PC-9 (cell line): ENCODE data around the gene TPCN2. TPM values are rescaled to one million over a fixed set of nuclear protein-coding genes. Genes with fewer than 3 reads are reported as not detected.
A peak's percentile ranks its signal among the peaks of the same experiment; 100 is the strongest.

Experiments used
- BruUV-seq: library from RNA; stranded (reverse); fragments of 400-500 nt; replicated peaks from 2 replicates; lab custom pipeline; 2021; lab: Mats Ljungman, UMichigan
- CTCF ChIA-PET: fragments of 300-600 bp; sonication (Branson Sonifier 250); formaldehyde crosslinking; loops from one replicate; lab custom pipeline; 2022; ENCODE audit warnings: antibody characterized with exemption; lab: Charles Lee
- POLR2A ChIA-PET: fragments of 300-600 bp; sonication (Branson Sonifier 250); formaldehyde crosslinking; loops from one replicate; lab custom pipeline; 2022; ENCODE audit warnings: antibody characterized with exemption; ENCODE audit not compliant: unreplicated experiment; lab: Charles Lee
- DNase-seq, 2 experiments: peaks; one replicate each; pipeline versions ENCODE4 v3.0.0 to v3.0.0-alpha.2; 2015 to 2022; ENCODE audit warnings: mixed read lengths in 1 of 2
- H2AFZ ChIP-seq: fragments of 200-600 bp; sonication (generic); 2 replicates; pipeline ENCODE4 v1.8.1; 2017; ENCODE audit warnings: antibody characterized with exemption
- H3F3A ChIP-seq: fragments of 200-600 bp; sonication (generic); 2 replicates; pipeline ENCODE4 v1.8.1; 2017; ENCODE audit warnings: antibody characterized with exemption, mild to moderate bottlenecking, low read depth; ENCODE audit not compliant: insufficient read depth
- H3K27ac ChIP-seq: fragments of 200-600 bp; sonication (generic); 2 replicates; pipeline ENCODE4 v1.6.1; 2016; ENCODE audit warnings: mixed run types
- H3K27me3 ChIP-seq: fragments of 200-600 bp; sonication (generic); 2 replicates; pipeline ENCODE4 v1.6.1; 2016; ENCODE audit warnings: low read depth, mixed run types; ENCODE audit not compliant: insufficient read depth
- H3K36me3 ChIP-seq: fragments of 200-600 bp; sonication (generic); 2 replicates; pipeline ENCODE4 v1.6.1; 2016; ENCODE audit warnings: low read depth, mixed run types
- H3K4me1 ChIP-seq: fragments of 200-600 bp; sonication (generic); replicated peaks from 2 replicates; pipeline ENCODE4 v1.6.1; 2016; ENCODE audit warnings: mixed run types; ENCODE audit not compliant: insufficient read depth
- H3K4me2 ChIP-seq: fragments of 200-600 bp; sonication (generic); 2 replicates; pipeline ENCODE4 v1.6.1; 2017; ENCODE audit warnings: mixed run types
- H3K4me3 ChIP-seq: fragments of 200-600 bp; sonication (generic); 2 replicates; pipeline ENCODE4 v1.6.1; 2016; ENCODE audit warnings: mixed run types
- H3K79me2 ChIP-seq: fragments of 200-600 bp; sonication (generic); 2 replicates; pipeline ENCODE4 v1.6.1; 2017; ENCODE audit warnings: low read depth, mixed run types
- H3K9me2 ChIP-seq: fragments of 200-600 bp; sonication (generic); 2 replicates; pipeline ENCODE4 v1.8.1; 2017; ENCODE audit warnings: mild to moderate bottlenecking; ENCODE audit not compliant: insufficient read depth
- H3K9me3 ChIP-seq: fragments of 200-600 bp; sonication (generic); 2 replicates; pipeline ENCODE4 v1.8.1; 2016; ENCODE audit warnings: low read depth; ENCODE audit not compliant: insufficient read depth
- H4K20me1 ChIP-seq: fragments of 200-600 bp; sonication (generic); 2 replicates; pipeline ENCODE4 v1.8.1; 2017; ENCODE audit not compliant: insufficient read depth
- CTCF ChIP-seq: fragments of 200-600 bp; sonication (generic); conservative IDR thresholded peaks from 2 replicates; pipeline ENCODE4 v1.6.1; 2017; ENCODE audit warnings: mixed run types, antibody characterized with exemption, mild to moderate bottlenecking, moderate library complexity
- EZH2 ChIP-seq: fragments of 200-600 bp; sonication (generic); IDR thresholded peaks from 2 replicates; pipeline ENCODE4 v1.8.0; 2017; ENCODE audit warnings: antibody characterized with exemption, low read depth
- intact Hi-C: fragments of 100-400 bp; cut with micrococcal nuclease; formaldehyde crosslinking; loops from one replicate; pipeline ENCODE4 v1.10.0; 2022; ENCODE audit not compliant: unreplicated experiment
- total RNA-seq: library from RNA; stranded (reverse); gene quantifications from 2 replicates; pipeline ENCODE4 v1.2.3, GENCODE V29; 2021

TPCN2 gene
- total RNA-seq, 1 experiment from 2014 or later, result 24.8 TPM

- BruUV-seq, result no TSS peak
- no peak overlapping the region for H2AFZ ChIP-seq
- H3K27me3 ChIP-seq, result no peaks in the 10 kb centered on the region
- intact Hi-C loops, result no loop called here
- H3K9me2 ChIP-seq, result no peaks in the 10 kb centered on the region
- H4K20me1 ChIP-seq, result no peaks in the 10 kb centered on the region
- H3F3A ChIP-seq, result no peaks in the 10 kb centered on the region; the same call in 1 of the 2 replicates
- no peak for TF ChIP-seq CTCF
- no peak for TF ChIP-seq EZH2
- H3K9me3 ChIP-seq, result no peaks in the 10 kb centered on the region
- CTCF ChIA-PET, result interaction anchor here (0.6 kb wide), 1 partner anchor 1050 kb away, joined by 4 read pairs; no protein-coding TSS in a partner anchor
- H3K27ac ChIP-seq, result no peak overlapping the region
- no peaks in the 10 kb centered on the region for H3K79me2 ChIP-seq
- POLR2A ChIA-PET, result interaction anchor here (0.6 kb wide), 1 partner anchor 903 kb away, joined by 5 read pairs; no protein-coding TSS in a partner anchor
- no peaks in the 10 kb centered on the region for H3K36me3 ChIP-seq
- H3K4me2 ChIP-seq, result peak overlapping the region; percentile 54
- no peak for DNase-seq
- no peak overlapping the region for H3K4me3 ChIP-seq
- peaks cover 15% of the 10 kb centered on the region for H3K4me1 ChIP-seq
Observed at GRCh38 chr11:69156235-69156639, 107.5 kb downstream of the TPCN2 start.

- H4K20me1 ChIP-seq, result no peaks in the 10 kb centered on the region
- ChIA-PET POLR2A (interaction anchor here (0.6 kb wide), 1 partner anchor 136 kb away, joined by 3 read pairs; no protein-coding TSS in a partner anchor), CTCF (no interaction called here)
- no peaks in the 10 kb centered on the region for H3K27me3 ChIP-seq
- H3K9me3 ChIP-seq, result no peaks in the 10 kb centered on the region
- no peak overlapping the region for H3K4me3 ChIP-seq
- no peaks in the 10 kb centered on the region for H3K79me2 ChIP-seq
- H3K27ac ChIP-seq, result no peak overlapping the region
- H2AFZ ChIP-seq, result no peak overlapping the region
- DNase-seq, result peak in 1 of 2 experiments; percentile 86
- peak overlapping the region; percentile 54 for H3K4me2 ChIP-seq
- no peaks in the 10 kb centered on the region for H3K9me2 ChIP-seq
- peaks cover 15% of the 10 kb centered on the region for H3K4me1 ChIP-seq
- H3K36me3 ChIP-seq, result no peaks in the 10 kb centered on the region
- BruUV-seq, result no TSS peak
- no peak for TF ChIP-seq CTCF
- no peak for TF ChIP-seq EZH2
- H3F3A ChIP-seq, result no peaks in the 10 kb centered on the region
- intact Hi-C loops, result no loop called here
Observed at GRCh38 chr11:69156673-69157155, 108.0 kb downstream of the TPCN2 start.

GRCh38 chr11:69157156-69157821 is 108.6 kb downstream of the TPCN2 start:
- no peak for DNase-seq
- H2AFZ ChIP-seq, result no peak overlapping the region

More at GRCh38 chr11:69157156-69157821, 108.6 kb downstream of the TPCN2 start:
- no peak for TF ChIP-seq CTCF
- TF ChIP-seq EZH2, result no peak
- ChIA-PET CTCF (no interaction called here), POLR2A (interaction anchor here (0.6 kb wide), 1 partner anchor 135 kb away, joined by 3 read pairs; no protein-coding TSS in a partner anchor)
- H3K9me2 ChIP-seq, result no peaks in the 10 kb centered on the region
- H3K4me1 ChIP-seq, result peaks cover 15% of the 10 kb centered on the region
- H3K36me3 ChIP-seq, result no peaks in the 10 kb centered on the region
- H3K27me3 ChIP-seq, result no peaks in the 10 kb centered on the region
- H3K27ac ChIP-seq, result no peak overlapping the region
- H3K79me2 ChIP-seq, result no peaks in the 10 kb centered on the region
- no peaks in the 10 kb centered on the region for H4K20me1 ChIP-seq
- H3K4me3 ChIP-seq, result no peak overlapping the region
- H3K4me2 ChIP-seq, result 0 out of 2 replicates have a peak overlapping the region, but pooled peaks have one; percentile 54
- H3K9me3 ChIP-seq, result no peaks in the 10 kb centered on the region
- BruUV-seq, result no TSS peak
- intact Hi-C loops, result no loop called here
- no peaks in the 10 kb centered on the region for H3F3A ChIP-seq
